Activated B cell treated with CpG ODN at 0.5 μM for 24 hours (primary cell): ENCODE measurements around the gene BCL11B. TPM values are rescaled to one million over a fixed set of nuclear protein-coding genes. Genes with fewer than 3 reads are reported as not detected.

Source experiments
- ATAC-seq: fragments of 200-7000 bp; cut with Tn5 transposase; one replicate; pipeline ENCODE4 v1.10.0; 2021; ENCODE audit warnings: low read depth, mild to moderate bottlenecking, moderate library complexity
- CTCF ChIA-PET: fragments of 350-600 bp; sonication (Branson Sonifier 250); formaldehyde crosslinking; loops from one replicate; lab custom pipeline; 2021; ENCODE audit warnings: antibody characterized with exemption; lab: Charles Lee
- POLR2A ChIA-PET: fragments of 350-600 bp; sonication (Branson Sonifier 250); formaldehyde crosslinking; loops from one replicate; lab custom pipeline; 2021; ENCODE audit warnings: antibody characterized with exemption; lab: Charles Lee
- DNase-seq: peaks from one replicate; pipeline ENCODE4 v3.0.0; 2022
- H3K27ac Mint-ChIP-seq: one replicate; pipeline ENCODE4 v1.8.0; 2020; ENCODE audit warnings: mixed read lengths
- H3K27me3 Mint-ChIP-seq: one replicate; pipeline ENCODE4 v1.8.0; 2021; ENCODE audit warnings: mixed read lengths
- H3K36me3 Mint-ChIP-seq: one replicate; pipeline ENCODE4 v1.8.0; 2021; ENCODE audit warnings: low read depth, mixed read lengths
- H3K4me1 Mint-ChIP-seq: one replicate; pipeline ENCODE4 v1.8.0; 2021; ENCODE audit warnings: mixed read lengths
- H3K4me3 Mint-ChIP-seq: one replicate; pipeline ENCODE4 v1.8.0; 2020; ENCODE audit warnings: mild to moderate bottlenecking, mixed read lengths
- H3K9me3 Mint-ChIP-seq: one replicate; pipeline ENCODE4 v1.8.0; 2020; ENCODE audit warnings: mixed read lengths
- CTCF ChIP-seq: fragments of 200-600 bp; IDR thresholded peaks from one replicate; pipeline ENCODE4 v1.8.0; 2022; ENCODE audit warnings: antibody characterized with exemption, mild to moderate bottlenecking
- intact Hi-C: fragments of 100-400 bp; cut with micrococcal nuclease; formaldehyde crosslinking; loops from one replicate; pipeline ENCODE4 v1.15.1; 2024
- total RNA-seq: library from RNA; stranded (reverse); gene quantifications from 2 replicates; pipeline ENCODE4 v1.2.3, GENCODE V29; 2022

Gene BCL11B
- total RNA-seq, 1 donor from 2014 or later = 0.13 TPM

- POLR2A ChIA-PET = no interaction called here
Measured at GRCh38 chr14:99146616-99147365, 125.2 kb downstream of the BCL11B start.

GRCh38 chr14:99145307-99145706 lies 126.7 kb downstream of the BCL11B start:
- intact Hi-C loops = no loop called here
- ChIA-PET CTCF (no interaction called here), POLR2A (no interaction called here)
- no peaks in the 10 kb centered on the region for H3K4me1 Mint-ChIP-seq
- DNase-seq (no peak), ATAC-seq (no peak)
- H3K36me3 Mint-ChIP-seq = no peaks in the 10 kb centered on the region
- H3K9me3 Mint-ChIP-seq = no peaks in the 10 kb centered on the region
- H3K27me3 Mint-ChIP-seq = no peaks in the 10 kb centered on the region
- no peak overlapping the region for H3K4me3 Mint-ChIP-seq
- no peak overlapping the region for H3K27ac Mint-ChIP-seq
- TF ChIP-seq CTCF = no peak

More at GRCh38 chr14:99146616-99147365, 125.2 kb downstream of the BCL11B start:
- Mint-ChIP-seq H3K4me1 (no peaks in the 10 kb centered on the region), H3K27me3 (no peaks in the 10 kb centered on the region), H3K36me3 (no peaks in the 10 kb centered on the region), H3K27ac (no peak overlapping the region), H3K9me3 (no peaks in the 10 kb centered on the region), H3K4me3 (no peak overlapping the region)
- intact Hi-C loops = no loop called here
- no peak for TF ChIP-seq CTCF
- ATAC-seq (no peak), DNase-seq (no peak)
- CTCF ChIA-PET = no interaction called here

- Mint-ChIP-seq H3K9me3 (no peaks in the 10 kb centered on the region), H3K4me3 (no peak overlapping the region), H3K4me1 (no peaks in the 10 kb centered on the region), H3K27ac (no peak overlapping the region), H3K27me3 (no peaks in the 10 kb centered on the region), H3K36me3 (no peaks in the 10 kb centered on the region)
- CTCF ChIA-PET = no interaction called here
- no peak for TF ChIP-seq CTCF
- POLR2A ChIA-PET = no interaction called here
- DNase-seq (no peak), ATAC-seq (no peak)
- intact Hi-C loops = no loop called here
Measured at GRCh38 chr14:99143793-99144192, 128.2 kb downstream of the BCL11B start.

GRCh38 chr14:99143126-99143525 lies 128.9 kb downstream of the BCL11B start:
- no peak overlapping the region for H3K27ac Mint-ChIP-seq
- no peaks in the 10 kb centered on the region for H3K9me3 Mint-ChIP-seq
- H3K27me3 Mint-ChIP-seq = no peaks in the 10 kb centered on the region
- TF ChIP-seq CTCF = no peak
- POLR2A ChIA-PET = no interaction called here
- CTCF ChIA-PET = no interaction called here
- DNase-seq (no peak), ATAC-seq (no peak)
- intact Hi-C loops = no loop called here
- no peaks in the 10 kb centered on the region for H3K36me3 Mint-ChIP-seq
- H3K4me1 Mint-ChIP-seq = no peaks in the 10 kb centered on the region
- no peak overlapping the region for H3K4me3 Mint-ChIP-seq

- POLR2A ChIA-PET = no interaction called here
- no peak for TF ChIP-seq CTCF
- Mint-ChIP-seq H3K4me1 (no peaks in the 10 kb centered on the region), H3K36me3 (no peaks in the 10 kb centered on the region), H3K9me3 (no peaks in the 10 kb centered on the region), H3K27ac (no peak overlapping the region), H3K27me3 (no peaks in the 10 kb centered on the region), H3K4me3 (no peak overlapping the region)
- ATAC-seq = no peak
- intact Hi-C loops = no loop called here
- no peak for DNase-seq
- CTCF ChIA-PET = no interaction called here
Measured at GRCh38 chr14:99141236-99141635, 130.8 kb downstream of the BCL11B start.
